PFSK-1 (cell line): ENCODE results near the gene WDR37.

Experiments used
- FOXP2 ChIP-seq: optimal IDR thresholded peaks from 2 replicates; pipeline ENCODE3; 2011; ENCODE audit warnings: borderline replicate concordance, control low read depth, inconsistent platforms; ENCODE audit not compliant: insufficient read depth; ENCODE audit errors: extremely low read length, extremely low read depth
- POLR2AphosphoS5 ChIP-seq: IDR thresholded peaks from 2 replicates; pipeline ENCODE4 v1.6.1; 2012; ENCODE audit warnings: low read depth, mild to moderate bottlenecking, control low read depth, low read length, moderate library complexity
- SIN3A ChIP-seq: IDR thresholded peaks from 2 replicates; pipeline ENCODE4 v1.6.1; 2012; ENCODE audit warnings: mild to moderate bottlenecking, low read length, moderate library complexity, borderline replicate concordance; ENCODE audit not compliant: insufficient read depth
- TAF1 ChIP-seq: IDR thresholded peaks from 2 replicates; pipeline ENCODE4 v1.6.1; 2012; ENCODE audit warnings: low read length, control low read depth, borderline replicate concordance; ENCODE audit not compliant: insufficient read depth
- TF ChIP-seq, protein P1 (sequence below), 2 experiments: IDR thresholded peaks; 2 replicates each; pipeline versions ENCODE4 v1.6.1 to v1.8.0; 2011 to 2012; ENCODE audit warnings: low read depth in 2 of 2, low read length in 2 of 2, control low read depth in 1 of 2, inconsistent platforms in 1 of 2, mild to moderate bottlenecking in 1 of 2, moderate library complexity in 1 of 2; ENCODE audit not compliant: insufficient read depth in 1 of 2

The WDR37 gene

GRCh38 chr10:1047937-1048336 is 8.2 kb upstream of the WDR37 start:
- TF ChIP-seq SIN3A, result peak; percentile 66; the same call in 1 of the 2 replicates
- TF ChIP-seq, protein P1, sequence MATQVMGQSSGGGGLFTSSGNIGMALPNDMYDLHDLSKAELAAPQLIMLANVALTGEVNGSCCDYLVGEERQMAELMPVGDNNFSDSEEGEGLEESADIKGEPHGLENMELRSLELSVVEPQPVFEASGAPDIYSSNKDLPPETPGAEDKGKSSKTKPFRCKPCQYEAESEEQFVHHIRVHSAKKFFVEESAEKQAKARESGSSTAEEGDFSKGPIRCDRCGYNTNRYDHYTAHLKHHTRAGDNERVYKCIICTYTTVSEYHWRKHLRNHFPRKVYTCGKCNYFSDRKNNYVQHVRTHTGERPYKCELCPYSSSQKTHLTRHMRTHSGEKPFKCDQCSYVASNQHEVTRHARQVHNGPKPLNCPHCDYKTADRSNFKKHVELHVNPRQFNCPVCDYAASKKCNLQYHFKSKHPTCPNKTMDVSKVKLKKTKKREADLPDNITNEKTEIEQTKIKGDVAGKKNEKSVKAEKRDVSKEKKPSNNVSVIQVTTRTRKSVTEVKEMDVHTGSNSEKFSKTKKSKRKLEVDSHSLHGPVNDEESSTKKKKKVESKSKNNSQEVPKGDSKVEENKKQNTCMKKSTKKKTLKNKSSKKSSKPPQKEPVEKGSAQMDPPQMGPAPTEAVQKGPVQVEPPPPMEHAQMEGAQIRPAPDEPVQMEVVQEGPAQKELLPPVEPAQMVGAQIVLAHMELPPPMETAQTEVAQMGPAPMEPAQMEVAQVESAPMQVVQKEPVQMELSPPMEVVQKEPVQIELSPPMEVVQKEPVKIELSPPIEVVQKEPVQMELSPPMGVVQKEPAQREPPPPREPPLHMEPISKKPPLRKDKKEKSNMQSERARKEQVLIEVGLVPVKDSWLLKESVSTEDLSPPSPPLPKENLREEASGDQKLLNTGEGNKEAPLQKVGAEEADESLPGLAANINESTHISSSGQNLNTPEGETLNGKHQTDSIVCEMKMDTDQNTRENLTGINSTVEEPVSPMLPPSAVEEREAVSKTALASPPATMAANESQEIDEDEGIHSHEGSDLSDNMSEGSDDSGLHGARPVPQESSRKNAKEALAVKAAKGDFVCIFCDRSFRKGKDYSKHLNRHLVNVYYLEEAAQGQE (IDR thresholded peaks at IDR 0.05; ENCODE audit: insufficient read depth in 1 of 2, low read depth in 2 of 2, low read length in 2 of 2), result no peak

DNA sequence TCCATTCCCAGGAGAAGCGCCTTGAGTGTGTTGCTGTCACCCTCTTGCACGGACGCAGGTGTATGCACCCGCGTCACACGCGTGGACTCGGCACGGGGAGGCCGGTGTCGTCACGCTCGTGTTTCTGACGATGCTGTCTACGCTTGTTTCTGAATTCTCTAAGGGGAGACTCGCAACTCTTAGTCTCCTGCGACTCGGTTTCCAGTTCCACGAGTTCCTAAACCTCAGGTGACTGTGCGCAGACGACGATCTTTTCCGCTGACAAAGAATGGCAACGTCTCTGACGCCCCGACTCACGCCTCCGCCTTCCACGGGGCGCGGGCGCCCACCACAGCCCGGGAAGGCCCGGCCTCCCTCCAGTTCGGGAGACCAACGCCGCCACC is 7.8 kb upstream of the WDR37 start:
- TF ChIP-seq TAF1, result no peak
- TF ChIP-seq SIN3A, result no peak
- no peak for TF ChIP-seq FOXP2
- TF ChIP-seq POLR2AphosphoS5, result no peak
- TF ChIP-seq, protein P1 (IDR thresholded peaks at IDR 0.05; ENCODE audit: insufficient read depth in 1 of 2, low read depth in 2 of 2, low read length in 2 of 2), result no peak

- TF ChIP-seq FOXP2, result peak; percentile 91
- TF ChIP-seq SIN3A, result peak; percentile 43; the same call in 1 of the 2 replicates
- TF ChIP-seq TAF1, result no peak; the same call in none of the 2 replicates
- TF ChIP-seq POLR2AphosphoS5, result peak; percentile 90
- TF ChIP-seq, protein P1 (IDR thresholded peaks at IDR 0.05; ENCODE audit: insufficient read depth in 1 of 2, low read depth in 2 of 2, low read length in 2 of 2), result 0 out of 4 replicates have a peak, but pooled peaks of 1 of the 2 experiments have one; percentile 44
These were observed 7.3 kb upstream of the WDR37 start, which contains the start of gene IDI1 for GRCh38 chr10:1048732-1049424. IDI1 (minus strand) TSS chr10:1049119; CDS start chr10:1049003, 116 bp downstream.

- TF ChIP-seq TAF1, result no peak
- peak; percentile 8; the same call in 1 of the 2 replicates for TF ChIP-seq POLR2AphosphoS5
These were observed 6.7 kb upstream of the WDR37 start for GRCh38 chr10:1049425-1049958.

DNA sequence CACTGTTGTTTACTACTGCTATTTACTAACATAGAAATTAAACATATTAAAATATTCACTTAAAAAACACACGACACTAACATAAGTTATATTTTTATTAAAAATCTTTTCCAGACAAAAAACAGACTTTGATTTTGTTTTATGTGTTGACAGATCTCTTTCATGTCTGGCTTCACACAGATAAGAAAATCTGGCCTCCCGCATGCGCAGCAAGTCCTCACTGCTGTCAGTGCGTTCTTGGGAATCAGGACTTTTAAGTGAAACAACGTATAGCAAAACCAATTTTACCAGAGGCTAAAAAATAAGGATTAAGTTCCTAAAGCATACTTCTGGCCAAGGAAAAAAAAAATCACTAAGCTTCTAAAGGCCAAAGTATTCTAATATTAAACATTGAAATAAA is 6.0 kb upstream of the WDR37 start:
- no peak for TF ChIP-seq FOXP2
- TF ChIP-seq, protein P1 (IDR thresholded peaks at IDR 0.05; ENCODE audit: insufficient read depth in 1 of 2, low read depth in 2 of 2, low read length in 2 of 2), result no peak
- TF ChIP-seq TAF1, result no peak
